Limb (tissue), 2 donors: ENCODE measurements around the gene EDRF1.
A peak's percentile ranks its signal among the peaks of the same experiment; 100 is the strongest.
"Not testable (repeated sequence)": the region's sequence is repeated elsewhere in the genome, so short reads cannot be mapped to it uniquely, and the experiment has no call there.

Source experiments
- DNase-seq, 2 donors: peaks; one replicate each; pipeline ENCODE4 v3.0.0-alpha.2; 2016; ENCODE audit errors: extremely low spot score in 2 of 2

The EDRF1 gene

GRCh38 chr10:125707541-125708468 lies 11.7 kb upstream of the EDRF1 start:
- DNase-seq = no peak

- no peak for DNase-seq
Measured at GRCh38 chr10:125708971-125709503, 10.5 kb upstream of the EDRF1 start.

- DNase-seq = no peak
Measured at GRCh38 chr10:125709553-125710474, 9.7 kb upstream of the EDRF1 start.

DNA sequence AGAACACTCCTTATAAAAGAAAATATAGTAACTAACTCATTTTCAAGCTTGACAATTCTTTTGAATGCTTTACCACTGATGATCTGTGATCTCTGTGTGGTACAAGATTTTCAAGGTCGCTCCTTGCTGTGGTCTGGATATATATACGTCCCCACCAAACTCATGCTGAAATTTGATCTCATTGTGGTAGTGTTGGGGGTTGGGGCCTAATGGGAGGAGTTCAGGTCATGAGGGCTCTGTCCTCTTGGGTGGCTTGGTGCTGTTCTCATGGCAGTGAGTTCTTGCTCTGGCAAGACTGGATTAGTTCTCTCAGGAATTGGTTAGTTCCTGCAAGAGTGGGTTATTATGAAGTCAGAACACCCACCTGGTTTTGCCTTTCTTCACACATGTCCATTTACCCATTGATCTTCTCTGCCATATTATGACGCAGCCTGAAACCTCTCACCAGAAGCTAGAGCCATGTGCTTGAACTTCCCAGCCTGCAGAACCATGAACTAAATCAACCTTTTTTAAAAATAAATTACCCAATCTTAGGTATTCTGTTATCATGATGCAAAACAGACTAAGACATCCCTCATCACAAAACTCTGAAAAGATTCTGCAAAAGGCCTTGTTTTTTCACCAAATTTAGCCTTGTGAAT lies 8.3 kb upstream of the EDRF1 start:
- no peak for DNase-seq

- not testable (repeated sequence) for DNase-seq
Measured at GRCh38 chr10:125714728-125715127, 4.8 kb upstream of the EDRF1 start.

DNA sequence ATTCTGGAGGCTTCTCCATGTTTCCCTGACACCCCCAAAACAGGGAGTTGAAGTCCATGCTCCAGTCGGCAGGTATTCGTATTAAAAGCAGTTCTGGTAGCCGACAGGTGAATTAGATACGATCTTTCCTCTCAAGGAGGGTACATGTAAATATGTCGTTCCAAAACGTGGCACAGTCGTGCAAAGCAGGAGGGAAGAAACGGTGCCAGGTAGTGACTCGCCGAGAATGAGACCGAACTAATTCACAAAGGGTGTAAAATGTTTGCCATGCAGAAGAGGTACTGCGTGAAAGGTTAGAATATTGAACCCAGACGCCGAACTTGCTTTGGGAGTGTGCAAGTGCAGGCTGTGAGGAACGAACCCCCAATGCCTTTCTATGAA lies 483 bp downstream of the EDRF1 start:
- DNase-seq = no peak

DNA sequence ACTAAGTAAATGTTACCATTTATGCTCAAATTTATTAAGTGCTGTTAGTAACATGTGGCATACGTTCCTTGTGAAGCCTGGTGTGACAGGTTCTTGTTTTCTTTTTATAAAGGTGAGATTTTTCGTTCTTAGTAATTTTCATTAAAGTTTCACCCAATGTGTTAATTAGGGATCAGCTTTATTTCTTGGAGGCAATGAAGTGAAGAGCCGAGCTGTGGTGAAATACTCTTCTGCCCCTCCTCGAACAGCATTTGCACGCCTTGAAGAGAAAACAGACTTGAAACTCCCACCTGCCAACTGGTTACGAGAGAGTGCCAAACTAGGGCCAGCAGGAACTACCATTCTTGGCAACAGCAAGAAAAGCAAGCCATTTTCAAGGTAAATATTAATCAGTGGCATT lies 1.5 kb downstream of the EDRF1 start:
- no peak for DNase-seq

DNA sequence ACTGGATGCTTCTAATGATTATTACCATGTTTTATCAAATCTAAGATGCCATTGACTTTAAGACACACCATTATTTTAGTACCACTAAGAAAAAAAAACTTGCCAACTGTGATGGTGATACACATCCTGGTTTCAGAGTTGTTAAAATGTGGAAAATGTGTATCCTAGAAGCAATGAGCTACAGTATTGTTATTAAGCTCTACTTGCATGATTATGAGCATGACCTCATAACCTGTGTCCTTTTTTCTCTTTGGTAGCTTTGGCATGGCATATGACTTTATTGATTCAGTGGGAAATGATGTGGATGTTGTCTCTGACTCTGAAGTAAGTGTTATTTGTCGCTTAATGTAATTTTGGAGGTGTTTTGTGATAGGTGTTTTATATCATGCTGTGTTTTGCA lies 3.3 kb downstream of the EDRF1 start:
- no peak for DNase-seq

DNA sequence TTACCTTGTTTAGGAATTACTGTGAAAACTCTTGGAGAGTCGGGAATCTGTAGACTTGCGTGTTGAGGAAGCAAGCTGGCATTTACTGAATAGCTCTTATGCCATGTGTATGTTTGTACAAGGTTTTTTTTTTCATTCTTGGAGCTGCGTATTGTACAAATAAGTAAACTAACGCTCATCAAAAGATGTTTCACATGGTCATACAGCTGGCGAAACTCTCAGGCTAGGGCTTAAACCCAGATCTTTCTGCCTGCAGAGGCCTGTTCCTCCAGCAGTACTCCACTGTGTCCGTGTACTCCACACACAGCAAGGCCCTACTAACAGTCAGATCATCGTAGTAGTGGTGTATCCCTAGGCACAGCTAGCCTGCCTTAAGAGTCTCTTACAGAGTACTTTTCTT lies 7.4 kb downstream of the EDRF1 start:
- DNase-seq = no peak

DNA sequence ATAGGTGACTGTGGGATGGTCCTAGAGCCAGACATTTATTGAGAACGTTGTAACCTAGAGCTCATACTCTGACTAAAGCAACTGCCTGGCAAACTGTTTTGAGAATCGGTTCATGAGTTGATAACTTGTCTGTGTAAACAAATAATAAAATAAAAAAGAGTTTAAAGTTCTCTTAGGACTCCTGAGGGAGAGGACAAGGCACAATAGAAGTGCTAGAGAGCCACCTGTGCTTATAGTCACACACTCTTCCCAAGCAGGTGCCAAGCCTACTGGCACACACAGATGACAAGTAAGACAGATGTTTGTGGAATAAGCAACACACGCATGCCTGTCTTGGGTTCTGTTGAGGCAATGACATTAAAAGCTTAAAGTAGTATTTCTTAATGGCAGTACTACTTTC lies 7.9 kb downstream of the EDRF1 start:
- DNase-seq = no peak

GRCh38 chr10:125734148-125734547 lies 14.6 kb downstream of the EDRF1 start:
- DNase-seq = no peak

DNA sequence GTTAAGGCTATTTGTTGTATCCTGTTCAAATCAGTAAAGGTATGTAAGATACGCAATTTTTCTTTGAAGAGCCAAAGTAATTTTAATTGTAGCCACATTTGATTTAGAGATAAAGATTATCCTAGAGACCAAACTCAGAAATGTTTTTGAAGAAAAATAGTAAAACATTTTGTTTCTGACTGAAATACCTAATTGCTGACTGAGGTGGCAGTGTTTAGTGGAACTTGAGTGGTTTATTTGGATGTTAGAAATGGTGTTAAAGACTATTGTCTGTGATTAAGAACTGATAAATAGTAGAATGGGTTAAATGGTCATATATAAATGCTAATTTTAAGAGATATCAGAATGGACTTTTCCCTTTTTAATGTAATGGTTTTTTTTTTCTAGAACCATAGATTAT lies 15.3 kb downstream of the EDRF1 start:
- no peak for DNase-seq

- no peak for DNase-seq
Measured at GRCh38 chr10:125738206-125738605, 18.7 kb downstream of the EDRF1 start.

DNA sequence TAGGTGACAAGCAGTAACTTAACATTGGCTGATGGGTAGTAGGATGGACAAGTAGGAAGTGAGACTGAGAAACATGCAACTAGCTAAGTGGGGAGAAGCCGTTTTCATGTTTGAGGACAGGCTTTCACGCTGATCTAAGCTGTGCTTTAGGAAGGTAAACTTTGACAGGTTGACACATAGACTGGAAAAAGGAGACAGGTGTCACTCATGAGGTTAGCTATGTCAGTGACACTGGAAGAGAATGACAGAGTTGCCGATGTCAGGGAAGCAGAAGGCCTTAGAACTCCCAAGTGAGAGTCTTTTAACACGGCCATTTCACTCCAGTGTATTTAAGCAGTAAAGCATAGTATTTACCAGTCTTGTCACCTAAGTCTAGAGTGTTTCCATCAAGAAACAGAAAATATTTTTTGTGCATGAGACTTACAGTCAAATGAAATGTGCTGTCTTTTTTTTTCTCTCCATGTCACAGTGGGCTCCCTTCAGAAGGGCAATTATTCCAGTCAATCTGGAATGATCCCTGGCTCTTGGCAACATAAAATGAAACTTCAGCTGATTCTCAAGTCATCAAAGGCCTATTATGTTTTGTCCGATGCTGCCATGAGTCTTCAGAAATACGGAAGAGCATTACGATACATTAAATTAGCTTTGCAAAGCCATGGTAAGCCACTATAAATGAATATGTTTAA lies 20.6 kb downstream of the EDRF1 start:
- DNase-seq = no peak

GRCh38 chr10:125742465-125742864 lies 23.0 kb downstream of the EDRF1 start:
- DNase-seq = peak in 1 of 2 donors; percentile 17

GRCh38 chr10:125744909-125745308 lies 25.4 kb downstream of the EDRF1 start:
- DNase-seq = no peak

DNA sequence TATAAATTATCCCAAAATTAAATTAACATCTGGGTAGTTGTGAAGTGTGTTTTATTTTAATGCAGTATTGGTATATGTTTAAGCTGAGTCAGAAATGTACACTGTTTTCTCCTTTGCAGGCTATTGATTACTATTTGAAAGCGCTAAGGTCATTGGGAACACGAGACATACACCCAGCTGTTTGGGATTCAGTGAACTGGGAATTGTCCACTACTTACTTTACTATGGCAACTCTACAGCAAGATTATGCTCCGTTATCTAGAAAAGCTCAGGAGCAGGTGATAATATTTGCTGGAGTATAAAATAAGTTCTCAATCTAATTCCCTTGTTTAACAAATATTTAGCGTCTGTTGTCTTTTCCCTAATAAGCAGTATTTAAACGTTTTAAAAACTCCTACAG lies 27.9 kb downstream of the EDRF1 start:
- DNase-seq = no peak

DNA sequence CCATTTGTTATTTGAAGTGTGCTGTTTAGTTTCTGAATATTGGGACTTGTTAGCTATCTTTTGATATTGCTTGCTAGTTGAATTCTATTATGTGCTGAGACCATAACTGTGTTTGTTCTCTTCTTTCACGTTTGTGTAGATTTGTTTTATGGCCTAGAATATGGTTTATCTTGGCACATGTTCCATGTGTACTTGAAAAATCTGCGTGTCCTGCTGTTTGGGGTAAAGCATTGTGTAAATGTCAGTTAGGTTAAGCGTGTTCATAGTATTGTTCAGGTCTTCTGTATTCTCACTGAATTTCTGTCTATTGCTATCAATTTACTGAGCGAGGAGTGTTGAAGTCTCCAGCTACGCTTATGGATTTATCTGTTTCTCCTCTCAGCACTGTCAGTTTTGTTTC lies 36.7 kb downstream of the EDRF1 start:
- no peak for DNase-seq

DNA sequence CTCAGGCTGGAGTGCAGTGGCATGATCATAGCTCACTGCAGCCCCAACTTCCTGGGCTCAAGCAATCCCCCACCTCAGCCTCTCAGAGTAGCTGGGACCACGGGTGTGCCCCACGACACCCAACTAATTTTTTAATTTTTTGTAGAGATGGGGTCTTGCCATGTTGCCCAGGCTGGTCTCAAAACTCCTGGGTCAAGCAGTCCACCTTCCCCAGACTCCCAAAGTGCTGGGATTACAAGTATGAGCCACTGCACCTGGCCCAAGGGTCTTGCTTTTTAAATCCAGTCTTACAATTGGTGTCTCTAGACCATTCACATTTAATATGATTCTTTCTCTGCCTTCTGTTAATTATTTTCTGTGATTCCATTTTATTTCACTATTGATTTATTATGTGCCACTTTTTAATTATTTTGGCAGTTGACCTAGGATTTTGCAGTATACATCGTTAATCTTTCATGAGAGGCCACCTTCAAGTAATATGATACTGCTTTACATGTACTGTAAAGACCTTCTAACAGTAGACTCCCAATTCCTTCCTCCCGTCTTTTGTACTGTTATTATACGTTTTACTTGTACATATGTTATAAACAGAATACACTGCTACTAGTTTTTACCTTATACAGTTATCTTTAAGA lies 37.5 kb downstream of the EDRF1 start:
- no peak for DNase-seq

GRCh38 chr10:125757742-125758141 lies 38.2 kb downstream of the EDRF1 start:
- DNase-seq = no peak

DNA sequence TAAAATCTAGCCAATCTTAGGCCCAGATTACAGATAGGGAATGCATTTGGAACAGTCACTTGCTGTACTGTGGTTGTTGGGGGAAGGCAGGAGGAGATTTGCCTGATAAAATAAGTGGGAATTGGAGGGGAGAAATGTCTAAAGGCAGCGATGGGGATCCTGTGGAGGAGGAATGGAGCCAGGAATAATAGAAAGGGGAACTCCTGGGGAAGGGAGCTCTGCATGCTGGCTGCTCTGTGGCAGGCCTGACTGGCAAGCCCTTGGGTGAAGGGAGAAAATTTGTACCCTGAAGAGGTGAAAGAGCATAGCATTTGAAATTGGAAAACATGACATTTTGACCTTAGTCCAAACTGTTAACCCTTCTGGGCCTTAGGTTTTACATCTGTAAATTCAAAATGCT lies 42.5 kb downstream of the EDRF1 start:
- no peak for DNase-seq
